ENCODE results near the gene LPP. TPM values are rescaled to one million over a fixed set of nuclear protein-coding genes. Genes with fewer than 3 reads are reported as not detected.
A peak's percentile ranks its signal among the peaks of the same experiment; 100 is the strongest.

LPP gene
- total RNA-seq, 1 donor from 2014 or later, result 132 TPM

GRCh38 chr3:188712248-188712924 is 558.4 kb downstream of the LPP start:
- H3K4me3 Mint-ChIP-seq, result no peak overlapping the region
- H3K4me1 Mint-ChIP-seq, result peaks cover 12% of the 10 kb centered on the region
- peak overlapping the region; percentile 13 for H3K27ac Mint-ChIP-seq
- H3K9me3 Mint-ChIP-seq, result no peaks in the 10 kb centered on the region
- no peak for DNase-seq (ENCODE audit: low spot score in 2 of 2, unreplicated experiment in 2 of 2)
- H3K27me3 Mint-ChIP-seq (ENCODE audit: low read depth), result no peaks in the 10 kb centered on the region
- peaks cover 11% of the 10 kb centered on the region for H3K36me3 Mint-ChIP-seq
- no peak for TF ChIP-seq CTCF (IDR thresholded peaks at IDR 0.05; ENCODE audit: unreplicated experiment)

GRCh38 chr3:188712991-188713390 is 559.0 kb downstream of the LPP start:
- Mint-ChIP-seq H3K9me3 (no peaks in the 10 kb centered on the region), H3K27ac (no peak overlapping the region), H3K4me1 (peaks cover 12% of the 10 kb centered on the region), H3K27me3 (ENCODE audit: low read depth) (no peaks in the 10 kb centered on the region), H3K36me3 (peaks cover 11% of the 10 kb centered on the region), H3K4me3 (no peak overlapping the region)
- TF ChIP-seq CTCF (IDR thresholded peaks at IDR 0.05; ENCODE audit: unreplicated experiment), result no peak
- DNase-seq (ENCODE audit: low spot score in 2 of 2, unreplicated experiment in 2 of 2), result no peak

GRCh38 chr3:188719545-188719944 is 565.6 kb downstream of the LPP start:
- no peak for DNase-seq (ENCODE audit: low spot score in 2 of 2, unreplicated experiment in 2 of 2)
- no peak overlapping the region for H3K27ac Mint-ChIP-seq

GRCh38 chr3:188720215-188720614 is 566.3 kb downstream of the LPP start:
- Mint-ChIP-seq H3K4me1 (no peaks in the 10 kb centered on the region), H3K9me3 (no peaks in the 10 kb centered on the region), H3K36me3 (no peaks in the 10 kb centered on the region), H3K27ac (no peak overlapping the region), H3K4me3 (no peak overlapping the region), H3K27me3 (ENCODE audit: low read depth) (no peaks in the 10 kb centered on the region)
- TF ChIP-seq CTCF (IDR thresholded peaks at IDR 0.05; ENCODE audit: unreplicated experiment), result no peak
- DNase-seq (ENCODE audit: low spot score in 2 of 2, unreplicated experiment in 2 of 2), result no peak

More at GRCh38 chr3:188719545-188719944, 565.6 kb downstream of the LPP start:
- H3K4me3 Mint-ChIP-seq, result no peak overlapping the region
- H3K4me1 Mint-ChIP-seq, result no peaks in the 10 kb centered on the region
- TF ChIP-seq CTCF (IDR thresholded peaks at IDR 0.05; ENCODE audit: unreplicated experiment), result no peak
- H3K27me3 Mint-ChIP-seq (ENCODE audit: low read depth), result no peaks in the 10 kb centered on the region
- no peaks in the 10 kb centered on the region for H3K9me3 Mint-ChIP-seq
- H3K36me3 Mint-ChIP-seq, result no peaks in the 10 kb centered on the region

GRCh38 chr3:188720636-188721035 is 566.7 kb downstream of the LPP start:
- Mint-ChIP-seq H3K9me3 (no peaks in the 10 kb centered on the region), H3K27me3 (ENCODE audit: low read depth) (no peaks in the 10 kb centered on the region), H3K27ac (no peak overlapping the region), H3K36me3 (no peaks in the 10 kb centered on the region), H3K4me1 (no peaks in the 10 kb centered on the region), H3K4me3 (no peak overlapping the region)
- DNase-seq (ENCODE audit: low spot score in 2 of 2, unreplicated experiment in 2 of 2), result no peak
- TF ChIP-seq CTCF (IDR thresholded peaks at IDR 0.05; ENCODE audit: unreplicated experiment), result no peak

Measured in mesothelial cell of epicardium (in vitro differentiated cells).